Measurements from ENCODE around the gene PHOX2B. TPM values are rescaled to one million over a fixed set of nuclear protein-coding genes. Genes with fewer than 3 reads are reported as not detected.

Gene PHOX2B
- total and polyA plus RNA-seq, 9 of the 15 experiments (the other 6 are each of a cell fraction or from before 2014, with no cell fraction given), result not detected

DNA sequence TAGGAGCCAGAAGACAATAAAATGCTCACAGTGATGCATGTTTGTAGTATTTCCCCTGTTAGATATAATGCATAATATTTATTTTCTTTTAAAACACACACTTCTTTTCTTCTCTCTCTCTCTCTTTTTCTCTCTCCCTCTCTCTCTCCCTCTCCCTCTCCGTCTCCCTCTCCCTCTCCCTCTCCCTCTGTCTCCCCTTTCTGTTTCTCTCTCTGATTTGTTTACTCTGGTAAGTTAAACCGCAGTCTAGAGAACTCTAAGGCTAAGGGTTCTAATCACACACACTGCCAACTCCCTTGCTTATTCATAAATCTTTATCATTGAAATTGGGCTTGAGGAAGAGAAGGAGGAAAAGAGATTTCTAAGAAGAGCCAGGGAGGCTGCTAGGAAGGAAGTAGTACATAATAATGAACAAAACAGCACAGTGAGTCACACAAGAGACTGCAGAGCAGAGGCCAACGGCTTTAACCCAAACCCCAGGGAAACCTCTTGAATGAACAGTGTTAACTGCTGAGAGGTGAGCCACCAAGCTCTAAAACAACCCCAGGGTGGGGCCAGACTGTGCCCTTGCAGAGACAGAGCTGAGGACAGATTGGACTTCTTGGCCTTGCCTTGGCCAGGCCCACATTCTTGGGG is 9.1 kb upstream of the PHOX2B start:
- no peak for FAIRE-seq

More for the DNA sequence above, 9.1 kb upstream of the PHOX2B start:
- Histone ChIP-seq H3K9me3 (replicated peaks; ENCODE audit: control insufficient read depth, insufficient read depth, low read depth, low read length) (no peaks in the 10 kb centered on the region), H4K20me1 (replicated peaks; ENCODE audit: control insufficient read depth, insufficient read depth, low read length) (no peaks in the 10 kb centered on the region; the same call in 1 of the 2 replicates), H3K36me3 (ENCODE audit: control insufficient read depth, insufficient read depth, low read length) (no peaks in the 10 kb centered on the region), H3K4me2 (ENCODE audit: insufficient read depth, low read length) (no peak overlapping the region), H3K9me1 (ENCODE audit: control insufficient read depth, insufficient read depth, low read length) (no peaks in the 10 kb centered on the region), H3K4me1 (replicated peaks in 1 of 2; ENCODE audit: control insufficient read depth in 2 of 2, insufficient read depth in 2 of 2, low read length in 2 of 2) (no peaks in the 10 kb centered on the region), H3K79me2 (ENCODE audit: control insufficient read depth, insufficient read depth, low read length) (no peaks in the 10 kb centered on the region), H3K9ac (ENCODE audit: insufficient read depth in 1 of 2, low read depth in 2 of 2, low read length in 2 of 2) (no peak overlapping the region), H3K27ac (ENCODE audit: extremely low read depth, low read depth, low read length) (no peak overlapping the region), H3K27me3 (ENCODE audit: control insufficient read depth in 2 of 2, insufficient read depth in 2 of 2, low read length in 2 of 2) (peaks cover 0 to 5% of the 10 kb centered on the region in 2 experiments; a peak in 1 of 5 replicates), H3K4me3 (no peak overlapping the region), H2AFZ (ENCODE audit: low read depth, low read length) (no peak overlapping the region)
- TF ChIP-seq, protein P1, sequence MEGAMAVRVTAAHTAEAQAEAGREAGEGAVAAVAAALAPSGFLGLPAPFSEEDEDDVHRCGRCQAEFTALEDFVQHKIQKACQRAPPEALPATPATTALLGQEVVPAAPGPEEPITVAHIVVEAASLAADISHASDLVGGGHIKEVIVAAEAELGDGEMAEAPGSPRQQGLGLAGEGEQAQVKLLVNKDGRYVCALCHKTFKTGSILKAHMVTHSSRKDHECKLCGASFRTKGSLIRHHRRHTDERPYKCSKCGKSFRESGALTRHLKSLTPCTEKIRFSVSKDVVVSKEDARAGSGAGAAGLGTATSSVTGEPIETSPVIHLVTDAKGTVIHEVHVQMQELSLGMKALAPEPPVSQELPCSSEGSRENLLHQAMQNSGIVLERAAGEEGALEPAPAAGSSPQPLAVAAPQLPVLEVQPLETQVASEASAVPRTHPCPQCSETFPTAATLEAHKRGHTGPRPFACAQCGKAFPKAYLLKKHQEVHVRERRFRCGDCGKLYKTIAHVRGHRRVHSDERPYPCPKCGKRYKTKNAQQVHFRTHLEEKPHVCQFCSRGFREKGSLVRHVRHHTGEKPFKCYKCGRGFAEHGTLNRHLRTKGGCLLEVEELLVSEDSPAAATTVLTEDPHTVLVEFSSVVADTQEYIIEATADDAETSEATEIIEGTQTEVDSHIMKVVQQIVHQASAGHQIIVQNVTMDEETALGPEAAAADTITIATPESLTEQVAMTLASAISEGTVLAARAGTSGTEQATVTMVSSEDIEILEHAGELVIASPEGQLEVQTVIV (CRISPR knock-in tag; IDR thresholded peaks at IDR 0.05; ENCODE audit: borderline replicate concordance), result no peak
- no peak for TF ChIP-seq SMARCB1 (IDR thresholded peaks at IDR 0.05; ENCODE audit: insufficient read length, low read depth)
- TF ChIP-seq ETV6 (IDR thresholded peaks at IDR 0.05; ENCODE audit: borderline replicate concordance in 1 of 2, low read depth in 2 of 2, low read length in 1 of 2), result no peak
- no peak for TF ChIP-seq ETV6 (CRISPR knock-in tag; IDR thresholded peaks at IDR 0.05; ENCODE audit: borderline replicate concordance)
- no peak for TF ChIP-seq TAL1 (IDR thresholded peaks at IDR 0.05)
- intact Hi-C loops (cut with micrococcal nuclease), result no loop called here
- no peak for ATAC-seq
- ChIA-PET POLR2A (no interaction called here), CTCF (ENCODE audit: low intra/inter-chr PET ratio) (no interaction called here)
- no TSS peak for BruUV-seq (replicated peaks)
- WGBS (ENCODE audit: insufficient coverage, low coverage, missing lambda C conversion rate), result 0% methylated on average over 3 of the region's 3 CpGs
- DNase-seq (ENCODE audit: extremely low read depth in 1 of 4, low spot score in 3 of 4), result no peak
- in situ Hi-C loops (cut with MboI), result no loop called here
